NCI-H460 (cell line): ENCODE data around the gene ABHD6. TPM values are rescaled to one million over a fixed set of nuclear protein-coding genes. Genes with fewer than 3 reads are reported as not detected.
A peak's percentile ranks its signal among the peaks of the same experiment; 100 is the strongest.
"Not testable (repeated sequence)": the region's sequence is repeated elsewhere in the genome, so short reads cannot be mapped to it uniquely, and the experiment has no call there.

Source experiments
- DNase-seq: peaks from one replicate; pipeline ENCODE4 v3.0.0-alpha.2; 2016; ENCODE audit warnings: low read depth; ENCODE audit errors: extremely low read depth
- polyA plus RNA-seq: library from polyadenylated mRNA; depleted of rRNA; stranded (reverse); fragments of >200 nt; gene quantifications from 2 replicates; pipeline ENCODE4 v1.2.3, GENCODE V29; 2014; cell fraction: nucleus; rRNA removed
- total RNA-seq: library from RNA; depleted of rRNA; stranded (reverse); fragments of >200 nt; shearing (Covaris generic); gene quantifications from 2 replicates; pipeline ENCODE4 v1.2.3, GENCODE V29; 2014; rRNA removed

The ABHD6 gene
- 4.9 and 5.1 TPM in 2 replicates for total RNA-seq
- polyA plus RNA-seq, result 2.7 and 3.5 TPM in 2 replicates

DNA sequence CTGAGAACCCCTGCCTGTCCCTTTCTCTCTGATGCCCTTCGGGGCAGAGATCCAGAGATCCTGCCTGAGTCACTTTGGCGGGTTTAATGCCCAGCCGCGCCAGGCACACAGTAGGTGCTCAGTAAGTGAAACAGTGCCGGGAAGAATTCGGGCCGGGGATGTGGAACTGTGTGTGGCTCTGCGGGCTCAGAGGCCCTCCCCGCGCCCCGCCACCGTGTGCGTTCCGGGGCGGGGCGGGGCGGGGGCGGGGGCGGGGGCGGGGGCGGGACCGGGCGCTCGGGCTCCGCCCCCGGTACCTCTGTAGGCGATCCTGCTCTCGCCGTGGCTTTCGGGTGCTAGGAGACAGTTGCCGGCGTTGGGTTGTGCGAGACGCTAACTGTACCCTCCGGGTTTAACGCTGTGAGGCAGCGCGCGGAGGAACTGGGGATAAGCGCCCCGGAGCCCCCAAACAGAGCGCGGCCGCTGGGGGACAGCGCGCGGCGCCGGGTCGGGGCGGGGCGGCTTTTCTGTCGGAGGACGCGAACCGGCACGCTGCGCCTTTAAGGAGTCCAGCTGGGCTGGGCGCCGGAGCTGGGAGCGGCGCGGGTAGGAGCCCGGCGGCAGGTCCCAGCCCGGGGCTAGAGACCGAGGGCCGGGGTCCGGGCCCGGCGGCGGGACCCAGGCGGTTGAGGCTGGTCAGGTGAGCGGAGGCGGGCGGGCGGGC is at the start of gene ABHD6:
TSS of gene ABHD6 (plus strand) at position 555 of the 703 bp plus-strand sequence. CDS start 18,795 bp downstream, outside the sequence.
- DNase-seq, result peak; percentile 46

- no peak for DNase-seq
Observed at GRCh38 chr3:58188173-58188564, 49.4 kb upstream of the ABHD6 start.

DNA sequence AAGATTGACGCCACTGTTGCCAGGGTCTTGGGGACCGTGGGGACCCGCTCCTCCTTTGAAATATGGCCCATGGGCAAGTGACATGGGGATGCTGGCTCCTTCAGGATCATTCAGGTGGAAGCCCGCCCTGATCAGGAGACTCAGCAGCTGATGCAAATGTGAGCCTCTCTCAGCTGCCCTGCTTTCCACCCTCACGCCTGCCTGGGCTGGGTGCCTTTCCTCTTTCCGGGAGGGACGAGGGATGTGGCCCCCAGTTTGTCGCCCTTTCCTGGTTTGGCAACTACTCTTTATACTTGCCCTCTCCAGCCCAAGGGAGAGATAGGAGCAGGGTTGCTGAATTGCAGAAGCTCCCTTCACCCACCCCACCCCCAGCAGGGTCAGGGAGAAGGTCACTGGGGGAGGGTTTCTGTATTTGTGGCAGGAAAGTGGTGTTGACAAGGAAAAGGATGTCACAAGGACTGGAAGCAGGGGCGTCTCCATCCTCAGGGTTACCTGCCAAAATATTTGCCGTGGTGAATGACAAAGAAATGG is 48.6 kb upstream of the ABHD6 start:
- no peak for DNase-seq

DNA sequence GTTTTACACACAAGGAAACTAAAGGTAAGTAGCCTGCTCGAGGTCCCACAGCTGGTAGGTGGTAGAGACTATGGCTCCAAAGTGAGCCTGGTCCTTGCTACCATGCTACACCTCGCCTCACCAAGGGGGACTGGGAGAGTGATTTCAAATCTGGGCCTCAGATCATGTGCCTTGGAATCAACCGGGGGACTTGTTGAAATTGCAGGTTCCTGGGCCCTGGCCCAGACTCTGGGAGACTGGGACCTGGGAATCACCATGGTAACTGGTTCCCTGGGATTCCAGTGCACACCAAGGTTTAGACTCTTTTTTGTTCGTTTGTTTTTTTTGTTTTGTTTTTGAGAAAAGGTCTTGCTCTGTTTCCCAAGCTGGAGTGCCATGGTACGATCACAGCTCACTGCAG is 47.9 kb upstream of the ABHD6 start:
- DNase-seq, result no peak

GRCh38 chr3:58190291-58190690 is 47.3 kb upstream of the ABHD6 start:
- no peak for DNase-seq

DNA sequence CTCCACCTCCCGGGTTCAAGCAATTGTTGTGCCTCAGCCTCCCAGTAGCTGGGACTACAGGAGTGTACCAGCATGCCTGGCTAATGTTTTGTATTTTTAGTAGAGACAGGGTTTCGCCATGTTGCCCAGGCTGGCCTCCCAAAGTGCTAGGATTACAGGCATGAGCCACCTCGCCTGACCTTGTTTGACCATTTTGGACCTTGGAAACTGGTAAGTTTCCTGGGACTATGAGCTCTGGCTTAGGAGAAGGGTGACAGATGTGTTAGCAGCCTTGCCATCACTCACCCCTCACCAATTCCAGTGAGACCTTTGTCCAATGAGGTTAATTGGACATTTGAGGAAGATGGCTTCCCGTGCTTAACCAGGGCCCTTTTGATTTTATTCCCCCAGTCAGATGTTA is 46.7 kb upstream of the ABHD6 start:
- no peak for DNase-seq

GRCh38 chr3:58191361-58191991 is 46.1 kb upstream of the ABHD6 start:
- no peak for DNase-seq

GRCh38 chr3:58192069-58192468 is 45.5 kb upstream of the ABHD6 start:
- no peak for DNase-seq

GRCh38 chr3:58193682-58194407 is 43.7 kb upstream of the ABHD6 start:
- no peak for DNase-seq

DNA sequence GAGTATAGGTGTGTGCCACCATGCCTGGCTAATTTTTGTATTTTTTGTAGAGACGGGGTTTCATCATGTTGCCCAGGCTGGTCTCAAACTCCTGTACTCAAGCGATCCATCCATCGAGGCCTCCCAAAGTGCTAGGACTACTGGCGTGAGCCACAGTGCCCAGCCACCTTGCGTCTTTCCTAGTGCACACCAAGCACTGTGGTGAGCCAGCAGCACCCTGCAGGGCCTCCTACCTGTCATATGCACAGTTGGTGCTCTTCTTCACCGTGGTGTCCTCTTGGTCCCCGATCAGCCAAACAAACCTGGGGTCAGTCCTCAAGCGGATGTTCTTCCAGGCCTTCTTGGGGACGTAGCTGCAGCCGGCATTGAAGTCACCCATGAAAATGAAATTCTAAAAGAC is 40.0 kb upstream of the ABHD6 start:
- DNase-seq, result no peak

- no peak for DNase-seq
Observed at GRCh38 chr3:58198362-58198761, 39.2 kb upstream of the ABHD6 start.

- DNase-seq, result no peak
Observed at GRCh38 chr3:58198804-58199203, 38.8 kb upstream of the ABHD6 start.

- DNase-seq, result no peak
Observed at GRCh38 chr3:58200121-58200709, 37.4 kb upstream of the ABHD6 start.

- DNase-seq, result no peak
Observed at GRCh38 chr3:58200846-58201355, 36.7 kb upstream of the ABHD6 start.

GRCh38 chr3:58201451-58201850 is 36.1 kb upstream of the ABHD6 start:
- DNase-seq, result not testable (repeated sequence)

DNA sequence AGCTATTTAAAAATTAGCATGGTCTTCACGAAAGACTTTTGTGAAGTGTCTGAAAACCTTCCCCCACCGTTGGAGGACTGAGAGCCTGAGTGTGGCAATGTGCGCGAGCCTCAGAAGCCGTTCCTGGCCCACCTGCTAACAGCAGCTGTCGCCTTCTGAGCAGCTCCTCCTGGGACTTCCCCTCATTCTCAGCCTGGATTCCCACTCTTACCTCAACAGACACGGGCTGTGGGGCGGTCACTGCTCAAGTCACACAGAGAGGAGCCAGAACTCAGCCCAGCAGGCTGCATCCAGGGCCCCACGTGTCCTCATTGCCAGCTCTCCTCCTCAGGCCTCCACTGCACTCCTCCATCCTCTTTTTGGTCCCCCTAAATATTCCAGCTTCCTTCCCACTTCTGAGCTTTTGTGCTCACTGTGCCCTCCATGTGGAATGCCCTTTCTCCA is 34.7 kb upstream of the ABHD6 start:
- no peak for DNase-seq

DNA sequence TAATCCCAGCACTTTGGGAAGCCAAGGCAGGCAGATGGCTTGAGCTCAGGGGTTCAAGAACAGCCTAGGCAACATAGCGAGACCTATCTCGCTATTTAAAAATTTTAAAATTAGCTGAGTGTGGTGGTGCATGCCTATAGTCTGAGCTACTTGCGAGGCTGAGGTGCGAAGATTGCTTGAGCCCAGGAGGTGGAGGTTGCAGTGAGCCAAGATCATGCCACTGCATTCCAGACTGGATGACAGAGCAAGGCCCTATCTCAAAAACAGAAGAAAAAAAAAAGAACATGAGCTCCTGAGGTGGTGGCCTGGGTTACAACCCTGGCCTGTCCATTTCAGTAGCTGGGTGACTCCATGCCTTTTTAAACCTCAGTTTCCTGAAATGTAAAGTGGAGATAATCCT is 34.1 kb upstream of the ABHD6 start:
- no peak for DNase-seq

DNA sequence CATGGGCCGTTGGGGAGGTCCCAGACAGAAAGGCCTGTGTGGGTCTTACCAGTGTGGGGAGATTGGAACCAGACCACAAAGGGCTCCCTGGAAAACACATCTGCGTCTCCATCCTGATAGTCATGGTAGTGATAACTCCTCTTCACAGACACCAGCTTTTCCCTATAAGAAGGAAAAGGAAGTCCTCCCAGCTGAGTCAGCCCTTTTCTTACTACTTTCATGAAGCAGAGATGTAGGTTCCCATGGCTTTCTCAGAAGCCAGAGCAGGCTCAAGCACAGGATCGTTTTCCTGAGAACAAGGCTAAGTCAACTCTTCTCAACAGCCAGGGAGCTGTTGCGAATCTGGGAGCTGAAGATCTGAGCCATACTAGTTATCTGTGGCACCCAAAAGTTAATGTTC is 32.9 kb upstream of the ABHD6 start:
- DNase-seq, result no peak

DNA sequence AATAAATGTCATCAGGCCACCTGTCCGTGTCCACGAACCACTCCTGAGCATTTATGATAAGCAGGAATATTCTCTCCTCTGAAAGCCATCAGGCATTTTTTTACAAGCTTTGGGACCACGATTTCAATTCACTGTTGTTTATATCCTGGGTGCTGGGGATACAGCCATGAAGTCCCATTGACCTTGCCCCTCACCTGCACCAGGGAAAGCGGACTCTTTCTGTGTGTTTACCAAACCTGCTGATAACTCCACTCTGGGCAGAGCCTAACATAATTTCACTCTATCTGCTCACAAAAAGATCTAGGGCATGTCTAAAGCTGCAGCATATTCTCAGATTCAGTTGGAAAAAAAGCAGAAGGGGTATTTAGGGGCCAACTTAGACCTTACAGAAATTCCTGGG is 31.6 kb upstream of the ABHD6 start:
- no peak for DNase-seq

DNA sequence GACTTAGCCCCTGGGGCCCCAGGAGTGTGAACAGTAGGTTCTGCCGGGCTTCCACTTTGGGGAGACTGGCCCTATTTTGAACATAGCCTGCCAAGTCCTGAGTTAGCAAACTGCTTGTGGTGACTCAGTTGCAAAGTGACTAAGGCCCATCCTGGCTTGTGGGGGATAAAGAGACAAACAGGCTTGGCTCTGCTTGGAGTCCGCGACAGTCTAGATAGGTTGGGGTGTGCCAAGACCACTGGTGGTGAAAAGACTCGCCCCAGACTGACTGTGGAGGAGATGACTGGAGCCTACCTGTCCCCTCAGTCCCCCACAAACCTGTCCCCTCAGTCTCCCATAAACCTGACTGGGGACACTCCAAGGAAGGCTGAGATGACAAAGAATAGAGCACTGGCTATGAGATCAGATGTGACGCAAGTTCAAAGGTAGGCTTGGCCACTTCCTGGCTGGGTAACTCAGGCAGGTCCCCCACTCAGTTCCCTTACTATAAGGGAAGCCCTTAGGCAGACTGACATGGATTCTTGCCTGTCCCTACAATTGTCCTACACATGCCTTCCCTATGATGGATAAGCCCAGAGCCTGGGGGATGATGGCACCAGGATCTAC is 31.1 kb upstream of the ABHD6 start:
- DNase-seq, result no peak
